Measurements from ENCODE around the gene B4GALNT4.

DNA sequence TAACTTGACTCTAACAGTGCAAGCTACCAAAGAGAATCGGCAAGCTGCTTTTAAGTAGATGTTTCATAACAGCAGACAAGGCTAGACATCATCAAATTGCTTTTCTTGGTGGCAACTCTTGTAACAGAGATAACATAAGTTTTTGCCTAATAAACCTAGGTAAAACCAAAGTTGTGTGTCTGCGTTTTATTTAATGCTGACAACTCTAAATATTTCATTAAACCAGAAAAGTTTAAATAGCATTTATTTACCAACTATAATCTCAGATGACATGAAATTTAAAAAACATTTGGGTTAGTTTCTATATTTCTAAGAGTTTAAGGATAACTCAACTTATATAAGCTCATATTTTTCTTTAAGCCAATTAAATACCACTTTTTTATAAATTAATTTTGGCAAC, 29.3 kb upstream of the B4GALNT4 start:
- no peak for TF ChIP-seq POLR2A (IDR thresholded peaks at IDR 0.05)
- TF ChIP-seq, protein P1, sequence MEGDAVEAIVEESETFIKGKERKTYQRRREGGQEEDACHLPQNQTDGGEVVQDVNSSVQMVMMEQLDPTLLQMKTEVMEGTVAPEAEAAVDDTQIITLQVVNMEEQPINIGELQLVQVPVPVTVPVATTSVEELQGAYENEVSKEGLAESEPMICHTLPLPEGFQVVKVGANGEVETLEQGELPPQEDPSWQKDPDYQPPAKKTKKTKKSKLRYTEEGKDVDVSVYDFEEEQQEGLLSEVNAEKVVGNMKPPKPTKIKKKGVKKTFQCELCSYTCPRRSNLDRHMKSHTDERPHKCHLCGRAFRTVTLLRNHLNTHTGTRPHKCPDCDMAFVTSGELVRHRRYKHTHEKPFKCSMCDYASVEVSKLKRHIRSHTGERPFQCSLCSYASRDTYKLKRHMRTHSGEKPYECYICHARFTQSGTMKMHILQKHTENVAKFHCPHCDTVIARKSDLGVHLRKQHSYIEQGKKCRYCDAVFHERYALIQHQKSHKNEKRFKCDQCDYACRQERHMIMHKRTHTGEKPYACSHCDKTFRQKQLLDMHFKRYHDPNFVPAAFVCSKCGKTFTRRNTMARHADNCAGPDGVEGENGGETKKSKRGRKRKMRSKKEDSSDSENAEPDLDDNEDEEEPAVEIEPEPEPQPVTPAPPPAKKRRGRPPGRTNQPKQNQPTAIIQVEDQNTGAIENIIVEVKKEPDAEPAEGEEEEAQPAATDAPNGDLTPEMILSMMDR (IDR thresholded peaks at IDR 0.05): no peak
